HTERT RPE-1 (cell line): Measurements from ENCODE around the gene PPBP.

Experiments
- in situ Hi-C: fragments of 300-500 bp; cut with MboI; formaldehyde crosslinking; loops from 4 replicates; pipeline ENCODE4 v1.14.3; 2020; ENCODE audit warnings: low sequenced_read_pairs

PPBP gene, protein sequence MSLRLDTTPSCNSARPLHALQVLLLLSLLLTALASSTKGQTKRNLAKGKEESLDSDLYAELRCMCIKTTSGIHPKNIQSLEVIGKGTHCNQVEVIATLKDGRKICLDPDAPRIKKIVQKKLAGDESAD

DNA sequence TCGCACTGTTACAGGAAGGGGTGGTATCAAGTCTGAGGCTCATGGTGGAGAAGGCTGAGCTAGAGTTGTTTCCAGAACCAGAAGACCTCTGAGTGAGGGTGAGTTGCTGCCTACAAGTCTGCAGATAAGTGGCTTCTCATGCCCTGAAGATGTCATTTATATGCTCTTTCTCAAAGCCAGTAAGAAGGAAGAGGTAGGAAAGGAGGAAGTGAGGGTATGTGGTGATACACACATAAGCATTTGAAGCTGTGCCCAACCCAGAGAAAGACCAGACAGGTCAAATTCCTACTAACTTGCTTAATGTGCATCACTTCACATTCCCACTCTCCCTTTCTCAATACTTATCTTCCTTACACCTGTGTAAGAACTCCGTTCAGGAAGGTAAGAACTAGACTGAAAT lies at the start of gene PPBP:
Gene PPBP (minus strand): TSS at position 130 of the 400 bp plus-strand sequence. CDS start 87 bp downstream, at position 43.
- in situ Hi-C loops = no loop called here

DNA sequence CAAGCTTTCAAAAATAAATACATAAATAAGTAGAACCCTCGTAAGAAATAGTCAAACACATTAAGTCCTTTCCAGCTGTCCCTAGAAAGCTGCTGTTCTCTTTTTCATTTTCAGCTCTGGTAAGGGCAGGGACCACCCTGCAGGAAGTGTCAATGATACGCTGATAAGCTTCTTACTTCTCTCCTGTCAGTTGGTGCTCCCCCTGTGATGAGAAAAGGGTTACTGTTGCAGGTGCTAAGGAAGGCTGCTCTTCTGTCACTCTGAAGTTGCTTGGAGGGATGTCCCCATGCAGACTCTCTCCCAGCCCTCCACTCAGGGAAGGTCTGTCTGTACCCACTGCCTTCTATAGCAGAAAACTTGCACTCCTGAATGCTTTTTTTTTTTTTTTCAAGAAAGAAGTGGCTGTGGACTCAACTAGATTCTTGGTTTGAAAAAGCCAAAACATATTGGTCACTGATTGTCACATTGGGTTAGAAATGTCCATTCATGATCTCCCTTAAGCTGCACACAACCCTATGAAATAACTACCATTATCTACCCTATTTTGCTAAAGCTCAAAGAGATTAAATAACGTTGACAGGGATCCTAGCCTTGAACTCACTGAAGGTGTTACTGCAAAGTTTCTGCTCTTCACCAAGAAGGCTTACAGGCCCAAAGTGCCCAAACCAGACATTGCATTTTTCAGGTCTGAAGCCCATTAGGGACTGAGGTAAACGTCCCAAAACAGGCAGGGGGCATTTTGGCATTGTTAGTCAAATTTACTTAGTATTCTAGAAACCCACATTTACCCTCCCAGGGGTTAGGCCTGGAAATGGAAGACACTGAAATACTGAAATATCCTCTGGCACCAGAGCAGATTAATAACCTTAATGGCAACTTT lies 49.3 kb upstream of the PPBP start:
- in situ Hi-C loops = no loop called here

DNA sequence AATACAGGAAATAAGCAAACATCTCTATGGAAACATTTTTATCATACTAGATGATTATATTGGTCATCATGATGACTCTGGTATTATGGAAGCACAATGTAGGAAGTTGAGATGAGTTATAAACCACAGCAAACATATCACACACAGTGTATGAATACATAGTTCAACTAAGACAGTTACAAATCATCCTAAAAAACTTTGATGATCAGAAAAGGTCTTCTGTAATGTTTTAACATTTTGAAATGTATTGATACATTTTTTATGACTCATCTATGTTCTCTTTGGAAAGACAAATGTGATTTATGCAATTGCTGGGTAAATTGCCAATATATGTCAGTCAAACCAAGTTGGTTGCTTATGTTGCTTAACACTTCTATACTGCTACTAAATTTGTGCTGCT lies 45.7 kb upstream of the PPBP start:
- in situ Hi-C loops = no loop called here

DNA sequence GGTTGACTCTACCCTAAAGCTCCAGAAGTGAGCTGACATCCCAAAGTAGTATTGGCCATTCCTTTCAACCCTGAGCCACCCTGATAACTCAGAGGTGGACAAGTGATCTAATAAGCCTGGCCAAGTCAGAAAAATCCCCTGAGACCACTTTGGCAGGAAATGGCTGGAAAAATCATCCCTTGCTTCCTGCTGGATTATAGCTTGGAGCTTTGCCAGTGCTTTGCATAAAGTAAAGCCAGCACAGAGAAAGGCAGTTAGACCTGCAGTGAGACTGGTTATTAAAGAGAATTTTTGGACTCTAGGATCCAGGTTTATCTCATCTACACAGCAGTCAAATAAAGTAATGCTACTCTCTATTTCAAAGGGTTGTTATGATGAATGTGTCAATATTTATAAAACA lies 44.1 kb upstream of the PPBP start:
- in situ Hi-C loops = no loop called here

DNA sequence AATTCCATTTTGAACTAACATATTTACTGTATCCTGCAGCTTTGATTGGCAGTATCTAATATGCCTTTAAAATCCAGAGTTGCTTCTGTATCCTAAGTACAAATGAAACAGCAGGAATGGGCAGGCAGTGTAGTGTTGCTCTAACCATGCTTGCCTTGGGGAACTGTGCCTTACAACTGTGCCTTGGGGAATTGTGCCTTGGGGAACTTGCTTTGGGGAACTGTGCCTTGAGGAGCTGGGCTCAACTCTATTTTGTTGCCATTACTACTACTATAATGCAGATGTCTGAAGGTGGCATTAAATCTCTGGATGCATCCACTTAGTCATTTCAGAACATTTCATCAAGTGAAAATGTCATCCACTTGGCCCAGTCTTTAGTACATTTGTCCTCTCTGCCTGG lies 43.6 kb upstream of the PPBP start:
- in situ Hi-C loops = no loop called here

DNA sequence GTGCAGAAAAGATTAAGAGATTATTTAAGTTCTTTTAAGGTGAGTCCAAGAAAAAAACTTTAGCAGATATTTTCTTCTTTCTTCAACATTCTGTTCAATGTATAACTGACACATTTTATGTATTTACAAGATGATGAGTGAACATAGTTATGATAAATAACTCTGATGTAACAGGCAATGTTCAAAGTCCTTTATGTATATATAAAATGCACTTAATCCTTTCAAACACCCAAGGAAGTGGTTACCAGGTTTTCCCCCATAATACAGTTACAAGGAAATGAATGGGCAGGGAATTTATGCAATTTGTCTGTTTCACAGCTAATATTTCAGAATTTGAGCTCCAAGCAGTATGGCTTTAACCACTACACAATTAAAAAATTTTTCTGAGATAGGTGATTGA lies 42.3 kb upstream of the PPBP start:
- in situ Hi-C loops = no loop called here

DNA sequence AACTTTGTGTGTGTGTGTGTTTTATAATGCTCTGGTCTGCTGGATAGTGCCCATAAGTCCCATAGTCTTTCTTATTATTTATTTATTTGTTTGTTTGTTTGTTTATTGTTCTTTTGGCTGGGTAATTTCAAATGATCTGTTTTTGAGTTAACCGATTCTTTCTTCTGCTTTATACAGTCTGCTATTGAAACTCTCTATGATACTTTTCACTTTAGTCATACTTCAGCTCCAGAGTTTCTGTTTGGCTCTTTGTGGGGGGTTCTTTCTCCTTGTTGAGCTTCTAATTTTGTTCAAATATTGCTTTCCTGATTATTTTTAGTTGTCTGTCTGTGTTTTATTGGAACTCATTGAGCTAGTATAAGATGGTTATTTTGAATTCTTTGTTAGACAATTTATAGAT lies 40.5 kb upstream of the PPBP start:
- in situ Hi-C loops = no loop called here

DNA sequence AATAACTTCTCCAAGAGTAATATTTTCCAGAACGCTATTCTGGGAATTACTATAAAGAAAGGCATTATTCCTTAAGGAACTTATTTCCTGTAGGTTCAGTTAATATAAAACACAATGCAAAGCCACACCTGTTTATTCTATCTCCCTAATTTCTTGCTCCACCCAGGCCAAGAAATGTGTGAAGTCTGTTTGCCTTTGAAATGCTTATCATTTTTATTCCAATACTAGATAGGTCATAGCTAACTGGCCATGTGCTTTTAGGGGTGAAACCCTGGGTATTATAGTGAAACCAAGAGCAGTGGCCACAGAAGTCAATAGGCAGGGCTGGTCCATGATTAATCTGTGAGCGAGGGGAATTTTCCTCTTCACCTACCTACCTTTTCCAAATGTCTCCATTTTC lies 35.7 kb upstream of the PPBP start:
- in situ Hi-C loops = no loop called here

DNA sequence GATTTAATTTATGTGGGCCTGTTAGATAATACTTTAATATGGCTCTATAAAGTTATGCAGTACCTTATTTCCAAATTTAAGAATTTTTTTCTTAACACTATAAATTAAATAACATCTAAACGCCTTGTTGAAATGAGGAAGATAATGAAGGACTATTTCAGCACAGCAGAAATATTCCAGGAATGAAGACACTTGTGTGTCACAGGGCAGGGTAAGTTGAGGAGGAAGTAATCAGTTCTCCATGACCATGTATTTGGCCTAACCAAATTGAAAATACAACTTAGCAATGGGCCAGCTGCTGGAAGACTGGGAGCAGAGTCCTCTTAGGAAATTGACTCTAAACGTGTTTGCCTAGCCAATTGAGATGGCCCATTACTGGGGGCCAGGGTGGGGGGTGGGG lies 33.6 kb upstream of the PPBP start:
- in situ Hi-C loops = no loop called here

DNA sequence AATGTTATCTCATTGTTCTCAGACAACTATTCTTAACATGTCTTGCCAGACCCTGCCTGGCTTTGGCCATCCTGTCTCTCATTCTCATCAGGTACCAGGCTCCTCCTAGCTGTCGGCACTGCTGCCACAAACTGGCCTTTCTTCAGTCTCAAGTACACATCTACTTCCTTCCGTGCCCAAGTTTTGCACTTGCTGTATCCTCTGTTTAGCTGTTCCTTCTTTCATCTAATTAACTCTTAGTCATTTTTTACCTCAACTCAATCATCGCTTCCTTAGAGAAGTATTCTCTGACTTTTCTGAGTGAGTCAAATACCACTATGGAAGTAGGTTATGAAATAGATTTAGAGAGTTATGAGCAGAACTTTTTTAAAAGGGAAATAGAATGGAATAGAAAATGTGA lies 30.8 kb upstream of the PPBP start:
- in situ Hi-C loops = no loop called here

DNA sequence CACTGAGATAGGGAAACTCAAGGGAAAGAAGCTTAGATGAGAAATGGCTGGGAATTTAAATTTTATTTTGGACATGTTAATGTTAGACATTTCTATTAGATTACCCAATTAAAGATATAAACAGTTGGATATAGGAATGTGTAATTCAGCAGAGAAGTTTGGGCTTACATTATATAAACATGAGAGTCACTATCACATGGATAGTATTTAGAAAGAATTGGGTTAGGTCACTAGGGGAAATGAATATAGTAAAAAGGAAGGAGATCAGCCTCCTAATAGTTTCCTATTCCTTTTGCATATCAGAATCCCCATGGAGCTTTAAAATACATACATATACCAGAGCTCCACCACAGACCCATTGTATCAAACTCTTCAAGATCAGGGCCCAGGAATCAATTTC lies 30.1 kb upstream of the PPBP start:
- in situ Hi-C loops = no loop called here

DNA sequence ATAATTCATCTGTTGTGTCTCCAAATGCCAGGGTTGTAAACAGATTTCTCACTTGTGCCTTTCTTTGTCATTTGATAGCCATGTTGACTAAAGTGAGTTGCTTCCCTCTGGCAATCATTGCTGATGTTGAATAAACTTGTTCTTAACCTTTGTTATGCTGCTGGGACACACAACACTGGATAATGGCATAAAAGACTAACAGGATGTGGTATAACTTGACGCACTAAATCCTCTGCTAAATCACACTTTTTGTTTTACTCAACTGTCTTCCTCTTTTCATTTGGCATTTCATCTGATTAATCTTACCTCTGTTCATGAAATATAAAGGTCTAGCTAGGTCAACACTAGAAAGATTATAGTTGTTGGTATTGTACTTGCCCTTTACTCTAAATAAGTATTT lies 28.1 kb upstream of the PPBP start:
- in situ Hi-C loops = no loop called here

DNA sequence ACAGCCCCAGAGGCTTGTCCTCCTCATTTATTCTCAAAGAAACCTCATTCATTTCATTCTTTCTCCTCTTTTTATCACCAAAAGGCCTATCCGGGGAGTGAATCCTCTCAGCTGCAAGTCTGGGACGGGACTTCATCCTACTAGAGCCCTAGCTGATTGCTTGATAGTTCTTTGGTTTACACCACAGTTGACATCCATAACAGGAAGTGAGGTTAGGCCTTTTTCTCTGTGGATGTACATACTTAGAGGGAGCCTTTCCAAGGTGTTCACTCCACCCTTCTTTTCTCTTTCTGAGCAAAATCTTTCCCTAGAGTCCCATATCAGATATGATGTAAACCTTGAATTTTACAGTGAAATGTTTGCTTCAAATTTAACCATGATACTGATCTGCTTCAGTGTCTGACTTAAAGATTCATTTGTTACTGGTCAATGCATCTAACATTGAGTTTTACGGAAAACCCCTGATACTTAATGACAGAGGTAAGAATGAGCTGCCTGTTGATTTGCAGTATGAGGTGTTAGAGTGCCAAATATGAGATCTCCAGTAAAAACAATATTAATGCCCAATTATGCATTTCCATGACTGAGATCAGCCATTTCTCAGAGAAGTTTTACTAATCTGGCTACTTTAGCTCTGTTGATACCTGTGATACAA lies 27.3 kb upstream of the PPBP start:
- in situ Hi-C loops = no loop called here

DNA sequence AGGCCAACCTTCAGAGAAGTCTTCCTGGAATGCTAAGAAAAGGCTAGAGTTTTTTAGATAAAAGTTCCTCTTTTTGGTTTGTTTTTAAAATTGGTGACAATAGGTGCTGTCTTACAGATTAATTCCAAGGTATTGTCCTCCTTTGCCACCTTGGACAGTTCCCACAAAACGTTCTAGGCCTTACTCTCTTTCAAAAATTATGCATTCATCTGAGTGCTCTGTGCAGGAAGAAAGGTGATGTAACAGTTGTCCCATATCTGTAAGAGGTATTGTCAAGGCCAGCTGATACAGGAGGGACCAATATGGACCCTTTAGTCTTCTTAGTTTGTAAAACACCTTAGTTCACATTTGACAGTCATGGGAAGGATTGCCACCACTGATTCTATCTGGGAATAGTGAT lies 26.3 kb upstream of the PPBP start:
- in situ Hi-C loops = no loop called here

DNA sequence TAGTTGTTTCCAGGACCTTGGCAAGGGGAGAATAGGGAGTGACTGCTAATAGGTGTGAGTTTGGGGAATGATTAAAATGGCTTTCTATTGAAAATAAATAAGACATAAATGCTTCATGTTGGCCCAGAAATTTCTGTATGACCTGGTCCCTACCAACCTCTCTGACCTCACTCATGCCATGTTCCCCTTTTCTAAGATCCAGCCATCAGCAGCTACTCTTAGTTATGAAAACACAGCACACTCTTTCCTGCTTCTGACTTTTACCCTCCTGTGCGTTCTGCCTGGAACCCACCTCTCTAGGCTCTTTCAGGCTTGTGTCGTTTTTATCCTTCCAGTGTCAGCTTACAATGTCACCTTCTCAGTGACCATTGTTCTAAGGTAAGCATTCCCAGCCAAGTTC lies 25.3 kb upstream of the PPBP start:
- in situ Hi-C loops = no loop called here

DNA sequence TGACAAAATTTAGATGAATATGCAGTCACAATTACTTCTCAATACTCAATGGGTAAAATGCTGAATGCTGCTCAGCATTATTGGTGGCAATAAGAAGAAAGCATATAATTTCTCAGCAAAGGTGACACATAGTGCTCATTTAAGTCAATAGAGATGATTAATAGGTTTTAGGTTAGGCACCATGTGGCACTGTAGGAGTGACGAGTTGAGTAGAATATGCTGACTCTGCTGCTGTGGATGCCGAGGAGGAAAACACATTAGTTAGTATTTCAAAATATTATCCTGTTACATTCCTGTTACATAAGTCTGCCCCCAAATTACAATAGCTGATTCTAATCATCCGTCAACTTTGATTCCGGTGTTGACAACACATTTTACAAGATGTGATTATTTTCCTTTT lies 24.1 kb upstream of the PPBP start:
- in situ Hi-C loops = no loop called here

DNA sequence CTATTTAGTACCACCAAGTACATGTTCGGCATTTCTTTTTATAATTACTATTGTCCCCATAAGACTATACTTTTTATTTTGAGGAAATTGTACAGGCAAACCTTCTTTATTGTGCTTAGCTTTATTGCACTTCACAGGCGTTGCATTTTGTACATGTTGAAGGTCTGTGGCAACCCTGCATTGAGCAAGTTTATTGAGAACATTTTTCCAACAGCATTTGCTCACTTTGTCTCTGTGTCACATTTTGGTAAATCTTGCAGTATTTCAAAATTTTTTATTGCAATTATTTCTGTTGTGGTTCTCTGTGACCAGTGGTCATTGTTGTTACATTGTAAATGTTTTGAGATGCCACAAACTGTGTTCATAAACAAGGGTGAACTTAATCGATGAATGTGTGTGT lies 21.3 kb upstream of the PPBP start:
- in situ Hi-C loops = no loop called here

DNA sequence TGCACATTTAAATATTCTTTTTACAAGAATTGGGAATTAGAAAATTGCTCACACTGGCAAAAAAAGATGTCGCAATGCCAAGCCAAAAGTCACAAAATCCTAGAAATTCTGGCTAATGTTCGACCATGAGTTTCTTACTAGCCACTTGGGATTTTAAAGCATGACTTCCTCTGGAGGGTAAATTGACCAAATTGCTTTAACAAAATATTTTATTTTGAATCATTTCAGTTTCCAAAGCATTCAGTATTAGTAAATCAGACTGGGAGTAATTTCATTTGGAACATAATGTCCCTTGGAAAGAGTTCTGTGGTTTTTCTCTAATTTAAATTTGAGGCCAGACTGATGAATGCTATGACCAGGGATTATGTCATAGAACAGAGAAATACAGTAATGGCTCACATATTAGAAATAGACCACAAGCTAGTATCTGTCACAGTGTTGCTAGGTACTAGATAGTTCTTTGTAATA lies 18.1 kb upstream of the PPBP start:
- in situ Hi-C loops = no loop called here

DNA sequence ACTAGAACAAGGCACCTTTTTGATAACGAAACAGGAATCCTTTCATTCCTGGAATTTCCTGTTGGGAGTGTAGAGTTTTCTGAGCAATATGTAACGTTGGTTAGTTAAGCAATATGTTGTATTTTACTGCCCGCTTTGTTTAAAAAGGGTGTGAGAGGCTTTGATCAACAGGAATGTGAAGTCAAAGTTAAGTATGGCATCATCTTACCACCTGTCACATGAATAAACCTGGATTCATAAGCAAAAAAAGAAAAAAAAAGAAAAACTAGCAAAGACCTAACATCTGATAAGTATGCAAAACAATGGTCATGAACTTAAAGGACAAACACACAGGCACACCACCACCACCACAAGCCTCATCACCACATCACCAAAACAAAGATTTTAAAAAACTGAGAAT lies 17.5 kb upstream of the PPBP start:
- in situ Hi-C loops = no loop called here

DNA sequence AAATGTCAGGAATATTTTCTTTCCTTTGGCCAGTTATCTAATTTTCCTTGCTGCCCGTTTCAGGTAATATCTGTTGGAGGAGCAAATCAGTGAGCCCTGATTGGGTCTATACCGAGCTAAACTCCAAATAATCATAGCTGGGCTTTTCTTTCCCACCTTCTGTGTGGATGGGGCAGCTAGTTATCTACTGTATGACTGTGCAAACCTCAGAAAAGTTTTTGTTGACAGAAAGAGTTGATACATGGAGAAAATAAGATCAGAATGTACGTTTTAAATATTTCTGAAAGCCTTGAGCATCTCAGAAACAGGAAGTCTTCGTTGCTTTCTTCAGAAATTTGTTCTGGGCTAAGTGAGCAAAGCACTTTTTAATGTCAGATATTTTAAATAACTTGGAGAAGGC lies 16.7 kb upstream of the PPBP start:
- in situ Hi-C loops = no loop called here

DNA sequence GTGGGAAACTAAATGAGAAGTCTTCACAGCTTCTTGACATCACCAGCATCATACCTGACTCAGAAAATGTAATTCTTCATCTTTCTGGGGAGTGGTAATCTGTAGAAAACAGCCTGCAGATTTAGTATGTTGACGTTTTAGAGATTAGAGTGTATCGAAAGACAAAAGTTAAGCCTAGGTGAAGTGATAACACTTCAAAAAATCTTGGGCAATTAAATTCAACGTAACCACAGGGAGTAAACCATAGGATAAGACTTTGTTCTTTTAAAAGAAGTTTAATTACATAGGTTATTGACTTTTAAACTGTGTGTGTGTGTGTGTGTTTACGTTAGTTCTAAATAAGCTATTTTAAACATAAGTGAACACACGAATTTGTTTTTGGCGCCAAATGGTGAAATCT lies 12.3 kb upstream of the PPBP start:
- in situ Hi-C loops = no loop called here
